Measurements from ENCODE around the gene FBXO15. TPM values are rescaled to one million over a fixed set of nuclear protein-coding genes. Genes with fewer than 3 reads are reported as not detected.

FBXO15 gene
- total and polyA plus RNA-seq, 7 donors = 0.03 to 0.30 (median 0.23) TPM; not detected in 3

- ATAC-seq = no peak
- H3K36me3 ChIP-seq (ENCODE audit: insufficient read depth in 1 of 2, low read depth in 1 of 2) = no peaks in the 10 kb centered on the region
- WGBS, 3 donors = 86 to 89% (median 89%) methylated on average over 17 of the region's 17 CpGs
- H3K4me1 ChIP-seq = no peaks in the 10 kb centered on the region
- no peak for DNase-seq
- no peak overlapping the region for H3K4me3 ChIP-seq
- H3K27me3 ChIP-seq (ENCODE audit: insufficient read depth in 3 of 3, low read length in 2 of 3) = no peaks in the 10 kb centered on the region
- H3K9me3 ChIP-seq = no peaks in the 10 kb centered on the region
- no peak for TF ChIP-seq CTCF (IDR thresholded peaks at IDR 0.05)
- no peak overlapping the region for H3K27ac ChIP-seq
- intact Hi-C loops (cut with DNase I) = no loop called here
Measured at GRCh38 chr18:74074668-74075564, 72.7 kb downstream of the FBXO15 start.

- 76 to 81% (median 77%) methylated on average over 10 of the region's 10 CpGs for WGBS, 3 donors
- Histone ChIP-seq H3K27me3 (ENCODE audit: insufficient read depth in 3 of 3, low read length in 2 of 3) (no peaks in the 10 kb centered on the region), H3K27ac (no peak overlapping the region), H3K4me3 (no peak overlapping the region), H3K36me3 (ENCODE audit: insufficient read depth in 1 of 2, low read depth in 1 of 2) (no peaks in the 10 kb centered on the region), H3K4me1 (no peaks in the 10 kb centered on the region), H3K9me3 (no peaks in the 10 kb centered on the region)
- DNase-seq (no peak), ATAC-seq (no peak)
- intact Hi-C loops (cut with DNase I) = no loop called here
- no peak for TF ChIP-seq CTCF (IDR thresholded peaks at IDR 0.05)
Measured at GRCh38 chr18:74073957-74074667, 73.5 kb downstream of the FBXO15 start.

- Histone ChIP-seq H3K9me3 (no peaks in the 10 kb centered on the region), H3K4me1 (no peaks in the 10 kb centered on the region), H3K27ac (no peak overlapping the region), H3K4me3 (no peak overlapping the region), H3K36me3 (ENCODE audit: insufficient read depth in 1 of 2, low read depth in 1 of 2) (no peaks in the 10 kb centered on the region), H3K27me3 (ENCODE audit: insufficient read depth in 3 of 3, low read length in 2 of 3) (no peaks in the 10 kb centered on the region)
- intact Hi-C loops (cut with DNase I) = no loop called here
- no peak for DNase-seq
- 76 to 82% (median 80%) methylated on average over 13 of the region's 13 CpGs for WGBS, 3 donors
- ATAC-seq = no peak
- no peak for TF ChIP-seq CTCF (IDR thresholded peaks at IDR 0.05)
Measured at GRCh38 chr18:74069178-74070050, 78.2 kb downstream of the FBXO15 start.

GRCh38 chr18:74068296-74068695 is 79.3 kb downstream of the FBXO15 start:
- 67 to 73% (median 68%) methylated on average over 3 of the region's 3 CpGs for WGBS, 3 donors
- no peaks in the 10 kb centered on the region for H3K4me1 ChIP-seq
- no peaks in the 10 kb centered on the region for H3K9me3 ChIP-seq
- H3K27me3 ChIP-seq (ENCODE audit: insufficient read depth in 3 of 3, low read length in 2 of 3) = no peaks in the 10 kb centered on the region
- H3K36me3 ChIP-seq (ENCODE audit: insufficient read depth in 1 of 2, low read depth in 1 of 2) = no peaks in the 10 kb centered on the region
- intact Hi-C loops (cut with DNase I) = no loop called here
- no peak overlapping the region for H3K4me3 ChIP-seq
- no peak for DNase-seq
- no peak for ATAC-seq
- no peak overlapping the region for H3K27ac ChIP-seq
- TF ChIP-seq CTCF (IDR thresholded peaks at IDR 0.05) = no peak
